Smooth muscle cell (in vitro differentiated cells): ENCODE measurements around the gene NR2C2. TPM values are rescaled to one million over a fixed set of nuclear protein-coding genes. Genes with fewer than 3 reads are reported as not detected.

Experiments used
- DNase-seq: peaks from one replicate; lab custom pipeline; 2025; ENCODE audit not compliant: unreplicated experiment; lab: John Stamatoyannopoulos, UW
- H2AFZ ChIP-seq: fragments of 200-600 bp; sonication (generic); 2 replicates; pipeline ENCODE4 v1.6.0; 2016; ENCODE audit warnings: antibody characterized with exemption, low read depth, mild to moderate bottlenecking
- H3F3A ChIP-seq: fragments of 200-600 bp; sonication (generic); 2 replicates; pipeline ENCODE4 v1.6.0; 2017; ENCODE audit warnings: antibody characterized with exemption, low read depth
- H3K27ac ChIP-seq: fragments of 200-600 bp; sonication (generic); 2 replicates; pipeline ENCODE4 v1.5.1; 2016; ENCODE audit warnings: low read depth, mild to moderate bottlenecking
- H3K27me3 ChIP-seq: fragments of 200-600 bp; sonication (generic); 2 replicates; pipeline ENCODE4 v1.6.1; 2016; ENCODE audit warnings: low read depth, mild to moderate bottlenecking
- H3K36me3 ChIP-seq: fragments of 200-600 bp; sonication (generic); 2 replicates; pipeline ENCODE4 v1.5.1; 2016; ENCODE audit warnings: low read depth
- H3K4me1 ChIP-seq: fragments of 200-600 bp; sonication (generic); 2 replicates; pipeline ENCODE4 v1.5.1; 2016; ENCODE audit warnings: low read depth
- H3K4me2 ChIP-seq: fragments of 200-600 bp; sonication (generic); 2 replicates; pipeline ENCODE4 v1.6.0; 2016; ENCODE audit warnings: mild to moderate bottlenecking
- H3K4me3 ChIP-seq: fragments of 200-600 bp; sonication (generic); 2 replicates; pipeline ENCODE4 v1.5.1; 2016; ENCODE audit warnings: mild to moderate bottlenecking
- H3K79me2 ChIP-seq: fragments of 200-600 bp; sonication (generic); 2 replicates; pipeline ENCODE4 v1.6.0; 2016; ENCODE audit warnings: low read depth, mild to moderate bottlenecking
- H3K9ac ChIP-seq: fragments of 200-600 bp; sonication (generic); 2 replicates; pipeline ENCODE4 v1.6.0; 2016; ENCODE audit warnings: low read depth
- H3K9me3 ChIP-seq: fragments of 200-600 bp; sonication (generic); replicated peaks from 2 replicates; pipeline ENCODE4 v1.5.1; 2016; ENCODE audit warnings: low read depth
- H4K20me1 ChIP-seq: fragments of 200-600 bp; sonication (generic); 2 replicates; pipeline ENCODE4 v1.6.0; 2016; ENCODE audit warnings: low read depth
- CTCF ChIP-seq: fragments of 200-600 bp; sonication (generic); IDR thresholded peaks from 2 replicates; pipeline ENCODE4 v1.5.1; 2017; ENCODE audit warnings: borderline replicate concordance, mild to moderate bottlenecking, antibody characterized with exemption; ENCODE audit not compliant: insufficient read depth, poor library complexity, severe bottlenecking
- WGBS: methylation state at CpG from one replicate; pipeline ENCODE4 v1.1.7; 2016; ENCODE audit warnings: low lambda C conversion rate; 5-methylcytosine and 5-hydroxymethylcytosine counted together
- polyA plus RNA-seq: library from polyadenylated mRNA; unstranded; fragments of >200 nt; fragmentation: Nextera tagmentation; extraction: Ambion mirVana; gene quantifications from 2 replicates; pipeline ENCODE4 v1.2.1, GENCODE V29; 2016
- total RNA-seq: library from RNA; depleted of rRNA; stranded (reverse); fragments of >200 nt; gene quantifications from 2 replicates; pipeline ENCODE4 v1.2.3, GENCODE V29; 2014

The NR2C2 gene
- total and polyA plus RNA-seq, 2 experiments from 2014 or later, result 11.6 to 28.5 TPM

- TF ChIP-seq CTCF, result peak; percentile 96
- Histone ChIP-seq H3K4me3 (no peak overlapping the region), H3K27ac (no peak overlapping the region), H2AFZ (no peak overlapping the region), H3F3A (no peaks in the 10 kb centered on the region), H3K79me2 (no peaks in the 10 kb centered on the region), H3K9me3 (no peaks in the 10 kb centered on the region), H4K20me1 (no peaks in the 10 kb centered on the region), H3K4me2 (no peak overlapping the region), H3K27me3 (no peaks in the 10 kb centered on the region), H3K9ac (no peak overlapping the region), H3K36me3 (no peaks in the 10 kb centered on the region), H3K4me1 (no peaks in the 10 kb centered on the region)
- peak; percentile 77 for DNase-seq
- WGBS, result 25% methylated on average over 10 of the region's 10 CpGs
Measured at GRCh38 chr3:14921034-14921616, 26.3 kb upstream of the NR2C2 start.

DNA sequence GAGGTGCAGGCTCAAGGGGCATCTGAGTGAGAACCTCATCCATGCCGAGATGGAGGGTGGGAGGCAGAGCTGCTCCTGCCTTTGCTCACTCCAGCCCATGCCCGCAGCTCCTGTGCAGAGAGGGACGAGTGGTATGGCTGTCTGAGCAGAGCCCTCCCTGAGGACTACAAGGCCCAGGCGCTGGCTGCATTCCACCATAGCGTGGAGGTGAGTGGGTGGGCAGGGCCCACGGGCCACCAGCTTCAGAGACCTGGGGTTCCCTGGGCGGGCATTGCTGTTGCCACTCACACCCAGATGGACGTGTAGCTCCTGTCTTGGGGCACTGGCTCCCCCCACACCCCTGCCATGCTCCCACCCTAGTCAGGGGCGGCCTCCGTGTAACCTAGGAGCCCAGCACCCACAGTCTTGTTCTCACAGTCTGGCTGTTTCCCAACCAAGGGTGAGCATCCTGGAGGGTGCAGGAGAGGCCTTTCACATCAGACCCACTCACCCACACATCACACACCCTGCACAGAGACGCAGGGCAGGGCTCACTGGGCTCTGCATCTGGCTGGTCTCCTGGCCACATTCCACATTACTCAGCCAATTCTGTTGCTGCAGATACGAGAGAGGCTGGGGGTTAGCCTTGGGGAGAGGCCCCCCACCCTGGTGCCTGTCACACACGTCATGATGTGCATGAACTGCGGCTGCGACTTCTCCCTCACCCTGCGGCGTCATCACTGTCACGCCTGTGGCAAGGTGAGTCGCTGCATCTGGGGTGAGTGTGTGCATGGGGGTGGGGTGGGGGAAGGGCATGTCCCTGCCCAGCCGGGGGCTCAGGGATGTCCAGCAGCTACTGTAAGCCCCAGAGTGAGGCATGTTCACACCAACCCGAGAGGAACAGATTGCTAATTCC, 25.3 kb upstream of the NR2C2 start:
- H3K9ac ChIP-seq, result no peak overlapping the region
- no peaks in the 10 kb centered on the region for H3K79me2 ChIP-seq
- H2AFZ ChIP-seq, result no peak overlapping the region
- H4K20me1 ChIP-seq, result no peaks in the 10 kb centered on the region
- no peak for TF ChIP-seq CTCF
- H3F3A ChIP-seq, result no peaks in the 10 kb centered on the region
- no peaks in the 10 kb centered on the region for H3K27me3 ChIP-seq
- H3K9me3 ChIP-seq, result no peaks in the 10 kb centered on the region
- no peak overlapping the region for H3K27ac ChIP-seq
- H3K4me3 ChIP-seq, result no peak overlapping the region
- H3K4me1 ChIP-seq, result no peaks in the 10 kb centered on the region
- 89% methylated on average over 21 of the region's 21 CpGs for WGBS
- no peak overlapping the region for H3K4me2 ChIP-seq
- no peaks in the 10 kb centered on the region for H3K36me3 ChIP-seq
- no peak for DNase-seq

GRCh38 chr3:14922863-14923262, 24.5 kb upstream of the NR2C2 start:
- no peak overlapping the region for H3K4me2 ChIP-seq
- H3K27me3 ChIP-seq, result no peaks in the 10 kb centered on the region
- no peaks in the 10 kb centered on the region for H3K36me3 ChIP-seq
- H3K9ac ChIP-seq, result no peak overlapping the region
- no peak for DNase-seq
- no peaks in the 10 kb centered on the region for H3F3A ChIP-seq
- 94% methylated on average over 13 of the region's 13 CpGs for WGBS
- no peaks in the 10 kb centered on the region for H3K9me3 ChIP-seq
- no peak overlapping the region for H2AFZ ChIP-seq
- no peaks in the 10 kb centered on the region for H4K20me1 ChIP-seq
- H3K79me2 ChIP-seq, result no peaks in the 10 kb centered on the region
- H3K4me1 ChIP-seq, result no peaks in the 10 kb centered on the region
- H3K27ac ChIP-seq, result no peak overlapping the region
- no peak for TF ChIP-seq CTCF
- no peak overlapping the region for H3K4me3 ChIP-seq
